Neural cell (in vitro differentiated cells): ENCODE results near the gene PAK2.

Experiments used
- CTCF ChIP-seq: fragments of 450-650 bp; IDR thresholded peaks from 2 replicates; pipeline ENCODE4 v1.5.1; 2014; ENCODE audit warnings: antibody characterized with exemption, mild to moderate bottlenecking, moderate library complexity; ENCODE audit not compliant: poor library complexity, severe bottlenecking
- EZH2 ChIP-seq: fragments of 200-600, 300-800 bp; shearing (Covaris generic), sonication (generic); IDR thresholded peaks from 2 replicates; pipeline ENCODE4 v1.6.1; 2014; ENCODE audit warnings: antibody characterized with exemption, low read length, borderline replicate concordance, mild to moderate bottlenecking; ENCODE audit not compliant: insufficient read depth, poor library complexity, severe bottlenecking
- POLR2AphosphoS5 ChIP-seq: IDR thresholded peaks from 2 replicates; pipeline ENCODE4 v1.6.1; 2012
- RAD21 ChIP-seq: fragments of 450-650 bp; conservative IDR thresholded peaks from 2 replicates; pipeline ENCODE4 v1.6.1; 2014; ENCODE audit warnings: antibody characterized with exemption, mild to moderate bottlenecking, moderate library complexity
- SMC3 ChIP-seq: fragments of 450-650 bp; conservative IDR thresholded peaks from 2 replicates; pipeline ENCODE4 v1.6.1; 2014; ENCODE audit warnings: antibody characterized with exemption, mild to moderate bottlenecking, moderate library complexity; ENCODE audit not compliant: poor library complexity
- TAF1 ChIP-seq: IDR thresholded peaks from 2 replicates; pipeline ENCODE4 v1.6.1; 2012; ENCODE audit warnings: low read depth
- TF ChIP-seq, protein P1 (sequence below): IDR thresholded peaks from 2 replicates; pipeline ENCODE4 v1.6.1; 2012; ENCODE audit warnings: borderline replicate concordance

DNA sequence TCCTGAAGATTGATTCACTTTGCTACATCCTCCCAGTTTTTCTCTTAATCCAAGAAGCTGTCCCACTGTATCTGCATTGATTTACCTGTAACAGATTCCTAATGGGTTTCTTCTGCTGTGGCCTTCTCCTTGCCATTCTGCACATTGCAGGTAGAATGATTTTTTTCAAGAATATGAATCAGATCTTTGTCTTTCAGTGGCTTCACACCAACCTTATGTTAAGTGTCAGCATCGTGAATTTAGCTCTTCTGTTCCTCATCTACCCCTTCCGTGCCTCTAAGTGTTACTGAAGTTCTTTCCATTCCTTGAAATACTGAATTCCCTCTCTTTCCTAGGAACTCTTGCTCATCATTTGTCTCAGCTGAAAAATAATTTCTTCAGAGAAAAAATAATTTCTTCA, 135.6 kb downstream of the PAK2 start:
- TF ChIP-seq CTCF (no peak), POLR2AphosphoS5 (no peak), TAF1 (no peak), EZH2 (no peak), SMC3 (no peak), RAD21 (no peak)
- TF ChIP-seq, protein P1, sequence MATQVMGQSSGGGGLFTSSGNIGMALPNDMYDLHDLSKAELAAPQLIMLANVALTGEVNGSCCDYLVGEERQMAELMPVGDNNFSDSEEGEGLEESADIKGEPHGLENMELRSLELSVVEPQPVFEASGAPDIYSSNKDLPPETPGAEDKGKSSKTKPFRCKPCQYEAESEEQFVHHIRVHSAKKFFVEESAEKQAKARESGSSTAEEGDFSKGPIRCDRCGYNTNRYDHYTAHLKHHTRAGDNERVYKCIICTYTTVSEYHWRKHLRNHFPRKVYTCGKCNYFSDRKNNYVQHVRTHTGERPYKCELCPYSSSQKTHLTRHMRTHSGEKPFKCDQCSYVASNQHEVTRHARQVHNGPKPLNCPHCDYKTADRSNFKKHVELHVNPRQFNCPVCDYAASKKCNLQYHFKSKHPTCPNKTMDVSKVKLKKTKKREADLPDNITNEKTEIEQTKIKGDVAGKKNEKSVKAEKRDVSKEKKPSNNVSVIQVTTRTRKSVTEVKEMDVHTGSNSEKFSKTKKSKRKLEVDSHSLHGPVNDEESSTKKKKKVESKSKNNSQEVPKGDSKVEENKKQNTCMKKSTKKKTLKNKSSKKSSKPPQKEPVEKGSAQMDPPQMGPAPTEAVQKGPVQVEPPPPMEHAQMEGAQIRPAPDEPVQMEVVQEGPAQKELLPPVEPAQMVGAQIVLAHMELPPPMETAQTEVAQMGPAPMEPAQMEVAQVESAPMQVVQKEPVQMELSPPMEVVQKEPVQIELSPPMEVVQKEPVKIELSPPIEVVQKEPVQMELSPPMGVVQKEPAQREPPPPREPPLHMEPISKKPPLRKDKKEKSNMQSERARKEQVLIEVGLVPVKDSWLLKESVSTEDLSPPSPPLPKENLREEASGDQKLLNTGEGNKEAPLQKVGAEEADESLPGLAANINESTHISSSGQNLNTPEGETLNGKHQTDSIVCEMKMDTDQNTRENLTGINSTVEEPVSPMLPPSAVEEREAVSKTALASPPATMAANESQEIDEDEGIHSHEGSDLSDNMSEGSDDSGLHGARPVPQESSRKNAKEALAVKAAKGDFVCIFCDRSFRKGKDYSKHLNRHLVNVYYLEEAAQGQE: no peak
